GM18909 (cell line): ENCODE results near the gene CCER1.
A peak's percentile ranks its signal among the peaks of the same experiment; 100 is the strongest.

Experiments
- ATAC-seq: cut with Tn5 transposase; IDR thresholded peaks from one replicate; pipeline ENCODE4 v1.9.1; 2021; ENCODE audit warnings: mild to moderate bottlenecking; ENCODE audit not compliant: unreplicated experiment, poor library complexity

Gene CCER1

DNA sequence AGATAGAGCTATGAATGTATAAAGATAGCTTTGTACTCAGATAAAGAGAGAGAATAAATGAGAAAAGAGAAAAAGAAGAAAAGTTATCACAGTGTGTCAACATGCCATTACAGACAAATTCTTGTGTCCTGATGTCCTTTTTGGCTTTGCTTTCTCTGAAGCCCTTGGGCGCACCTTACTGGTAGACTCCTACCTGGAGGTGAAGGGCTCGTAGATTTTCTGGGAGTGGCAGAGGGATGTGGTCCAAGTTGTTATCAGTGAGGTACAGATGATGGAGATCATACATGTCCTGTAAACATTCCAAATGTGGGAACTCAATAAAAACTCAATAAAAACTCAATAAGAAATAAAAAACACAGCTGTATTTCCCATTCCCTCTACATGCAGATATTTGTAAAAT, 14.9 kb upstream of the CCER1 start:
- ATAC-seq = no peak

DNA sequence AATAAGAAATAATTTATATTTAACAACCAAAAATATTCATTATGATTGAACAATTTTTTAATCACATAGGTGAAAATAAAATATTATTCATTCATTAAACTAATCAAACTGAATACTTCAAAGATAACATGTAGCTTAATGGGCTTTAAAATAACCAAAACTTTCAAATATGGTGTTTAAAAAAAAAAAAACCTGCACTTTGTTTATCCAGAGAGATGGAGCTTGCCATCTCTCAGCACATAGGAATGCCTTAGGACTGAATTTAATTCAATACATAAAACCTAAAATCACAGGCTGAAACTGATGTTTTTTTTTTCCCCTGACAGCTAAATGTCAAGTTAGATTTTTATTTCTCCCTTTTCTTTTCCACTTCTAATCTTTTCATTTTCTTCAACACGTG, 14.4 kb upstream of the CCER1 start:
- no peak for ATAC-seq

DNA sequence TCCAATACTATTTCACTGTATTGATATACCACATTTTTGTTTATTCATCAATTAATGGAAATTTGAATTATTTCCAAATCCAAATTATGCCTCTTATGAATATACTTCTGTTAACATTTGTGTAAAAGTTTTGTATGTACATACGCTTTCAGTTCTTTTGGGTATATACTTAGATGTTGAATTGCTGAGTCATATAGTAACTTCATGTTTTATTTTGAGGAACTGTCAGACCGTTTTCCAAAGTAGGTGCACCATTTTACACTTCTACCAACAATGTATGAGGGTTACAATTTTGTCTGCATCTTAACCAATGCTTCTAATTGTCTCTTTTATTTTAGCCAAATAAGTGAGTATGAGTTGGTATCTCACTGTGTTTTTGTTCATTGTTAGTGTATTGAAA, 10.2 kb upstream of the CCER1 start:
- ATAC-seq = peak; percentile 60

DNA sequence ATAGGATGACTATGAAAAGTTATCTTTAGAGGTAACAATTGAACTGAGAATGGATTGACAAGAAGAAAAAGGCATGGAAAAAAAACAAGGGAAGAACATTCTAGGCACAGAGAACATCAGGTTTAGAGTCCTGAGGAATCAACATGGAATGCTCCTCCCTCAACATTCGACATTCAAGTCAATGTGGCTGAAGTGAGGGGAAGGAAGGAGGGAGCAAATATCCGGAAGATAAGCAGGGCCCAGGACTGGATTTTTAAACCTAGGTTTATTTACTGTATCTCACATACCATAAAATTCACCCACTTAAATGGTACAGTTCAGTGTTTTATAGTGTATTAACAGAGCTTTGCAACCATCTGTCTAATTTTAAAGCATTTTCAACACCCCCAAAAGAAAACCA, 9.6 kb upstream of the CCER1 start:
- no peak for ATAC-seq

DNA sequence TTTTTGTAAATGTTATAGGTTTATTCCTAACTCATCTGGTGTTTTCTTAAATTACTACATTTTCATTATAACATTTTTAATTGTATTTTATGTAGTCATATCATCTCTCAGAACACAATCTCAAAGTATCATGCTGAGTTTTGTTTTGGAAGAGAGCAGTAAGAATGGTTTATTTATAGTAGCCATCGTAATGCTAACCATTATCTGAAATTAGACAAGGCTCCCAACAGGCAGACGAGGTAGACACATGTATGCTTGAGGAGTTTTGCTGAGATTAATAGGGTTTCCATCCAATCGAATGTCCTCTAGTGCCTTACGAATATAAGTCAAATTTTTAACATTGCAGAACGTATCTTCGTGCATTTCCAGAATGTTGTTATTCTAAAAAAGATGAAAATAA, 9.0 kb upstream of the CCER1 start:
- ATAC-seq = no peak

DNA sequence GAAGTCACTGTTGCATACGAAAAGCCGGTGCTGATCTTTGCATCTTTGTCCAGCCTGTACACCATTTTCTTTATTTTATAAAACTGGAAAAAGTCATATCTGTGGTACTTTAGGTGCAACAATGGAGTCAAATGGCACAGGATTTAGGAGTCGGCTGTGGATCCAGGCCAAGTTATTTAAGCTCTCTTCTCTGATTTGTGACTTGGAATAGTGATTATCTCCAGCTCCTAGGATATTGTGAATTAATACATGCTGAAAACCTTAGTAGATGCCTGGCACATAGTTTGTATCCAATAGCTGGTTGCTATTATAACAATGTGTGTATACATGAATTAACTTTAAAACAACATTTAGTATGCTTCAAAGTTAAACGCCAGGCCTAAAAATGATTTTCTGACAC, 6.2 kb upstream of the CCER1 start:
- no peak for ATAC-seq

DNA sequence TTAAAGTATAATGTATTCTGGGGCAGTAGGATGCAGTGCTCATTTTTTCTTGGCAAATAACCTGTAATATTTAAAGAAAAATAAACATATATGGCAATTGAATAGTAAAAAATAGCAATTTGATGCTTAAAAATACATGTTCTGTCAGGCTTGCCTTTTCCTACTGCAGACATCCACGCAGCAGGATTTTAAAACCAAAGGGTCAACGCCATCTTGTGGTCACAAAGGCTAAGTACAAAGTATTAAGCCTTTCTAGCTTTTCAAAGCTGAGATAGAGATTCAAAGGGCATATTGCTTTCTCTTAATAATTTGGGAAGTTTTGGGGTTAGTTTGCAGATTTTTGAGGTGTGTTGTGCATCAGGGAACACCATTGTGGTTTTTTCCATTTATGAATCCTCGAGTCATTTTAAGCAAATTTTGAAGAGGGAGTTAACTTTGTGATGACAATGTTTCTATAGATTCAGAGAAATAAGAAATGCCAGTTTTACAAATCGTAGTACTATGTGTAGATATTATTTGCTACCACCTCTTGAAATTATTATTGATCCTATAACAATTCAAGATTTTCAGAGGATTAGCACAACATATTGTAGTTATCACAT, 4.7 kb upstream of the CCER1 start:
- ATAC-seq = peak; percentile 80

DNA sequence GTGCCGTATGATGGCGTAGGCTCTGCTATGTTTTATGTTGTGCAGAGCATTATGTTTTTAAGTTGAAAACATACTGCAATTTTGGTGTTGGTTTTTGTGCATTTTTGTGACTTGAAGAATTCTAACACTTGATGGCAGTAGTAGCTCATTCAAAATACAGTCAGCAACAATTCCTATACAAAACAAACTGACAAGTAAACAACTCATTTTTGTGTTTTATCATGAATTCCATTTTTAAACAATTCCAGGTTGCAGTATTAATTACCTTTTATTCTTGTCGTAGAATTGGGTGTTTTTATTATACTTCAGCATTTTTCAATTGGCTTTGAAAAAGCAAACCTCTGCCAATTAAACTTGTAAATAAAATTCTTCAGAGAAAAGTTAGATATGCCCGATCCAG, 4.1 kb upstream of the CCER1 start:
- no peak for ATAC-seq

DNA sequence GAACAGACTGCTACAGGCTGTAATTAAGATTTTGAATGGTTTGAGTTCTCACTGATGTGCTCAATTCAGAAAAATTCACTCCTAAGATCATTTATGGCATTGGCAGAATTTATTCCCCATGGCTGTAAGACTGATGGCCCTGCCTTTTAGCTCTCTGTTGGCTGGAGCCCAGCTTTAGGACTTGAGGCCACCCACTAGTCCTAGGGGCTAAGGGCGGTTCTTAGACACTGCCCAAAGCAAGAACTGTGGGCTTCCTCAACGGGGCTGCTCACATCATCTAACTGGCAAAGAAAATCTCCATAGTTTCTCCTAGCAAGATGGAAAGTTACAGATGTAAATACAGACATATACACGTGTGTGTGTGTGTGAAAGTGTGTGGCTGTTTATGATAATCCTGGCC, 3.4 kb upstream of the CCER1 start:
- no peak for ATAC-seq

DNA sequence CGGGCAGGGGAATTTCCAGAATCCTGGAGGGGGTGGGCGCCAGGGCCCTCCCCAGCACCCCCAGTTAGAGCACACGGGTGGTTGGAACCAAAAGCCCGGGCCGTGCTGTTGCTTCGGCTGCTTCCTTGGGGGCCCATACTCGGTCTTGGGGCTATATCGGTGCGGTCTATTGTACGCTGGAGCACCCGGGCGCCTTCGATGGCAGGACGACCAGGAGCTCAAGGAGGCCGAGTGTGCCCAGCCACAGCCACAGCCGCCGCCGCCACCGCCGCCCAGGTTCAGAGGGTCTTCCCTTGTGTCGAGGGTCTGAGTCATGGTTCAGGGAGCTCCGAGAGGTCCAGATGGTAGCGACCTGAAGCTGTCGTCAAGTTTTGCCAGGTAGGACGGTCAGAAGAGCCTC, 548 bp downstream of the CCER1 start:
- no peak for ATAC-seq

DNA sequence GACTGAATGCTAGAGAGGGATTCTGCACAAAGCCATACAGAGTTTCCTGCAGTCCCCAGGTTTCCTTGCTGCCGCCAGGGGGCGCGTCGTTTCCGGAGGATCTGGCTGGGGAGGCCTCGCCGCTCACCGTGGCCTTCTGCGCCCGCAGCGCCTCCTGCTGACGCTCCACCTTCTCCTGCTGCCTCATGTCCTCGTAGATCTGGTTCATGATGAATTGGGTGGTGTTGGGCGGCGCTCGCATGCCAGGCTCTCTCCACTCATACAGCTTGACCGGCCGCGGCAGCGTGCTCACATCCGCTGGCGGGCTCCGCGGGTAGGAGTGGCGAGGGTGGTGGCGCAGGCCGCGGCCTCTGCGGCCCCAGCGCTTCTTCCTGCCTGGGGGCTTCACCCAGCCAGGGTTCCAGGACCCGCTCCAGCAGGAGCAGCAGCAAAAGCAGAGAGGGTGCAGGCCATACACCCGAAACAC, 987 bp downstream of the CCER1 start:
- no peak for ATAC-seq

DNA sequence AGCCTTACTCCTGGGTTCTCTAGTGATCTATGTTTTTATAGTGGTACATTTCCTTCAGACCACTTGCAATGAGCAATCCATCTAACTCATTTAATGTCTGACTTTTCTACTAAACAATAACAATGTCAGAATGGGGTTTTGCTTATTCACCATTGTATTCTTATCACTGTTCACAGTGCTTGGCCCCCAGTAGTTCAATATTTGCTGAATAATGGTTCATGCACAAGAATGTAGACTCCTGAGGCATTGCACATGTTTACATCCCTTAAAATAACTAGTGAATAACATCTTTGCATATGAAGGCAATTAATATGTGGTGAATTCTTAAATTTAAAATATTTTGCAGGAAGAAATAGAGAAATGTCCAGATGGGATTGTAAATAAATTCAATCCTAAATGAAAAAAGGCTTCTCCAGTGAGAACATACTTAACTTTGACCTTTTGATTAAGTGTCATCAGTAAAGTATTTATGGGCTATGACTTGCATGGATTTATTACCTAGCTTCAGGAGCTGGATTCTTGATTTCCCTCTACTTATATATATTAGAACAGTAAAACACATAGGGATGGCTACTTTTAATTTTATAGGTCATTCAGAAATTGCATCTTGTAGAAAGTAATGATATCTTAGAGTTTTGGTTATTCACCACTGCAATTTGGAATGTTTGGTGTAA, 3.4 kb downstream of the CCER1 start:
- ATAC-seq = no peak

DNA sequence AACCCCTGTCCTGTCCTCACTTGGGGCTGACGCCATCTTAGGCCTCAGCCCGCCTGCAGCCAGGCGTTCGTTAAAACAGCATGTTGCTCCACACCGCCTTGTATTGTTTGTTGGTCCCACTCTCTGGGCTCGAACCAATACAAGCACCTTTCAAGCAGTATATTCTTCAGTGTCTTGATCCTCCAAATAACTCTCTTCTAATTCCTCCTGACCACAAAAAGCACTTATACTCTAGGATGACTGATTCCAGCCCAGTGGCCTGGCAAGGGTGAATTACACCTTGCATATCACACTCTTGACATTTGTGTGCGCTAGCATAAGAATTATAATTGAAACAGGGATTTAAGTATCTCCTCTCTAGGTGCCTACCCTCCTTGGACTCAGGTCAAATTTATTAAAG, 7.1 kb downstream of the CCER1 start:
- no peak for ATAC-seq

DNA sequence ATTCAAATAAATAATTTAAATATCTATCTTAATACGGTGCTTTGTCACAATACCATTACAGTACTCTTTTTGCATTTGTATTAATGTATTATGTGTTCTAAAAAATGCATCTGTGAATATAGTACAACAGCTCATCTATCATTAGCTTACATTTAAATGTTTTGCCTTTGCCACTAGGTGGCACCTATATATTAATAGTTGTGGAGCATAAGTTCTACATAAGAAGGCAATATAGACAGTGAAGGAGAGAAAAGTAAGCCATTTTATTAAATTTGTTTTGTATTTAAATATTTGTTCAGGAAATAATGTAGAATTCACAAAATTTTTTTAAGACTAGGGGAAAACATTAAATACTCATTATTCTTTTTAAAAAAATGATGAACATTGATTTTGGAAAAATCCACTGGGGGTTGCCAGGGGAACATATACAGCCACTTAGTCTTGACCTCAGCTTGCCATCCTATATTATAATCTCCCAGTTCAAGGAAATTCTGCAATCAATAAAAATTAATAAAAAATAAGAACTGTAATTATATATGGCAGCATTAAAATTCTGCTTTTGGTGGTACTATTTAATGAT, 9.8 kb downstream of the CCER1 start:
- ATAC-seq = peak; percentile 88

DNA sequence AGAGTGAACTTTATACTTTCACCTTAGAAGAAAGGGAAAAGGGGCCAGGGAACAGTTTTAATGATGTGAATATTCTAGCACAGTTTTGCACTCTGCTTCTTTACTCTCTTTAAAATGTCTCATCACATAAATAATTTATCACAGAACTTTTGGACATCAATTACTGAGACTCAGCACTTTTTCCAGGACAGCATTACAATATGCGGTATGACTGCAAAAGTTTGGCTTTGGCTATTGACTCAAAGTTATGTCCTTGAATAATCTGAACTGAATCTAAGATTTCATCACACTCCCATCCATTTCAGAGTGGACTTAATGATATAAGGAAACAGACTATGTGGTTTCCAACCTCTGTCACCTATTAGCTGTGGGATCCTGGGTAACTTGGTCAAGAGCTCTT, 11.7 kb downstream of the CCER1 start:
- ATAC-seq = no peak

DNA sequence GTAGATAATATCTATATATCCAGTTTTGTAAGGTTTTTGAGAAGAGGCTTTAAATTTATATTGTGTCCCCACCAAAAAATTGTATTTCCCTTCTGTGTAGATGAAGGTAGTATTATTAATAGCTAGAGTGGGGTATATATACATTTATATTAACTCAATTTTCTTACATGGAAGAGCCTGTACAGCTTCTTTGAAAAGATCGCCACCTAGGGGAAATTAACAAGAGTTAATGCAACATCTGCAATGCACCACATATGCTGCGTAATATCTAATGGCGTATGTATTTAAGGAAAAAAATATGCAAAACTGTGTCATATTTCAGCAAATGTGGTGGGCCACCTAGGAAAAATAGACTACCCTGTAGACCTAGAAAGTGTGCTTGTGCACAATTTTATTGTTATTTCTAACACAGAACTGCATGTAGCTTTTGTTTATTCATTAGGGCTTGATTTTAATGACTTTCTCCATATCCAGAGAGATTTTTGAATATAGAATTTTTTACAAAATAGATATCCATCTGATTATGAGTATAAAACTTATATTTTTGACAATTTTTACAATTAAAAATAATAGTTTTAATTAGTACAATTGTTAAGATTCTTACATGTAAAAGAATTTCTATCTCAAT, 14.0 kb downstream of the CCER1 start:
- peak; percentile 81 for ATAC-seq

DNA sequence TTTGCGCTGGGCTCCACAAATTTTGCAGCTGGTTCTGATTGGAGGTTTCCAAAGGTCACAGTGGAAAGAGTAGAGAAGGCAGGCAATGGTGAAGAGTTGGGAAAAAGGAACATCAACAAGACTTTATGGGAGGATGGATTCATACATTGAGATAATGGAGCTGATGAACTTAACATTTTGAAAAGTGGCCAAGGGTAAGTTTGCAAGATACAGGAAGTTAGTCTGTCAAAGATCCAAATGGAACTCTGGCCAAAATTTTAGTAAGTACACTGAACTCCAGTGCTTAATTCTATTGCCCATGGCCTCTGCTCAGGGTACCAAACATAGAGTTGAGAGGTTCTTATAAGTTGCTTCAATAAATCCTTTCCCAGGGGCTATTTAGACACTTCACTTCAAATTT, 15.6 kb downstream of the CCER1 start:
- ATAC-seq = no peak

DNA sequence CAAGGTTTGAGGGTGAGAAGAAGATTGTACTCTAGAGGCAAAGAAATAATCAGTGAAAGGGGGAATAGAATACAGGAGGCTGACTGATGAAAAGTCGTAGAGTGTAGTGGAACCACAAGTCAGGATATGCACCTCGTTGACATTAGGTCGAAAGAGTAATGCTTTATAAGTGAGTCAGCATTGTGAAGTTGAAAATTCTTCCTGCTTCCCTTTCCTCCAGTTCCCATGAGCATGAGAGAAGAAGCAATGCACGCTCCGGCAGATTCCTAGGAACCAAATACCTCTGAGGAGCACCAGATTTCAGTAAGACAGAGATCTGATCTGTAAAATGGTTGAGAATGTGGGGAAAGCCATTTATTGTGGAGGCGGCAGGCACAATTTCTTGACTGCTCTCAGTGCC, 16.5 kb downstream of the CCER1 start:
- no peak for ATAC-seq

DNA sequence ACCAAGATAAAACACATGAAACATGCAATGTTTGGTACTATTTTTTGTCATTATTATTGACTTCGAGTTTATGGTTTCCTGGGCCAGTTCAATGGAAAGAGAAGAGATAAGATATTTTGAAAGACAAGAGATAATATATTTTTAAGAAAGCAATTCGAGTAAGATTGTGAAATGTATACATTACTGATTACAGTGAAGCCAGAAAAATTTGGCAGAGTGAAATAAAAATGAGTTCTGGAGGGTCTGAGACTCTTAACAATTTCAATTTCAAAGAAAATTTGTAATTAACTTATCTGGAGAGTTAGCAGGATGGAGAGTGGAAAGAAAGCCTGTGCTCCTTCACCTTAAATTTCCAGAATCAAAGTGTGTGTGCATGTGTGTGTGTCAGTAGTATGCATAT, 17.3 kb downstream of the CCER1 start:
- ATAC-seq = no peak

DNA sequence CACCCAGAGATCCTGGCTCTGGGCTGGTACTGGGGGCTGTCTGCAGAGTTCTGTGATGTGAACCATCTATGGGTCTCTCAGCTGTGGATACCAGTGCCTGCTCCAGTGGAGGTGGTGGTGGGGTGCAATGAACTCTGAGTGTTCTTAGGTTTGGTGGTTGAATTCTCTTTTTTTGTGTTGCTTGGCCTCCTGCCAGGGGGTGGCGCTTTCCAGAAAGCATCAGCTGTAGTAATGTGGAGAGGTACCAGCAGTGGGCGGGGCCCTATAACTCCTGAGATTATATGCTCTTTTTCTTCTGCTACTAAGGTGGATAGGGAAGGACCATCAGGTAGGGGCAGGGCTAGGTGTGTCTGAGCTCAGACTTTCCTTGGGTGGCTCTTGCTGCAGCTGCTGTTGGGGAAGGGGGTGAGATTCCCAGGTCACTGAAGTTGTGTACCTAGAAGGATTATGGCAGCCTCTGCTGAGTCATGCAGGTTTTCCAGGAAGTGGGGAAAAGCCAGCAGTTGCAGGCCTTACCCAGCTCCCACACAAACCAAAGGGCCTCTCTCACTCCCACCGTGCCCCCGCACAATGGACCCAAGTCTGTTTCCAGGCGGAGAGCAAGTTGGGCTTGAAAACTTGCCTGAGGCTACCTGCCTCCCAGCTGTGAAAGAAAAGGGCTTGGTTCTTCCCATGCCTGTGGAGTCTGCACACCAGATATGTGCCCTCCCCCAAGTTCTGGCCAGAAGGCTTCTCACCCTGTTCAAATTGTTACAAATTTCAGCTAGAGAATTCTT, 18.6 kb downstream of the CCER1 start:
- no peak for ATAC-seq

DNA sequence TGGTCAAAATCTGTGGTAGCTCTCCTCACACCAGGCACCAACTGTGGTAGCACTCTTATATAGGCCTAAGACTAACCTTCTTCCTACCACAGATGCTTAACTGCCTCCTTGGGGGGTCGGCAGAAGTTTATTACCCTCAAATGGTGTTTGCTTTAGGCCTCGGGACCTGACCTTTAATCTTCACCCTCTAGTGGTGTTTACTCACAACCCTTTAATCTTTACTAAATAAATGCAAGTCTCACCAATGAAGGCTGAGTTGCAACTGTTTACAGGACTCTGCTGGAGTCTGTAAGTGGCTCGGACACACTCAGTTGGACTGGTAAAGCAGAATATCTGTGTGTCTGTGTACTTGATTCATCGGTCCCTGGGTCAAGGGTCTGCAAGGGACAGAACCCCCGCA, 29.4 kb downstream of the CCER1 start:
- no peak for ATAC-seq
